Stimulated activated naive CD8-positive, alpha-beta T cell treated with anti-CD3 and anti-CD28 coated beads, Interleukin-15, amount 100 ng/mL, for 72 hours (primary cell): Measurements from ENCODE around the gene GMCL2.

Source experiments
- ATAC-seq: fragments of 150-1000 bp; cut with Tn5 transposase; 2 replicates; pipeline ENCODE4 v1.10.0; 2021; ENCODE audit warnings: mild to moderate bottlenecking, moderate library complexity
- DNase-seq, 2 donors: peaks; one replicate each; pipeline ENCODE4 v3.0.0; 2021 to 2022
- H3K27ac Mint-ChIP-seq, 2 donors: one replicate each; pipeline ENCODE4 v1.8.0; 2022; ENCODE audit warnings: mild to moderate bottlenecking in 2 of 2, mixed read lengths in 2 of 2, moderate library complexity in 2 of 2
- H3K27me3 Mint-ChIP-seq: one replicate; pipeline ENCODE4 v1.8.0; 2022; ENCODE audit warnings: mixed read lengths
- H3K4me1 Mint-ChIP-seq: one replicate; pipeline ENCODE4 v1.8.0; 2022; ENCODE audit warnings: mild to moderate bottlenecking, mixed read lengths
- H3K4me3 Mint-ChIP-seq, 2 donors: one replicate each; pipeline ENCODE4 v1.8.0; 2022; ENCODE audit warnings: mild to moderate bottlenecking in 2 of 2, mixed read lengths in 2 of 2, moderate library complexity in 1 of 2
- H3K9me3 Mint-ChIP-seq, 2 donors: one replicate each; pipeline ENCODE4 v1.8.0; 2022; ENCODE audit warnings: mixed read lengths in 2 of 2

The GMCL2 gene

GRCh38 chr5:178152491-178153444 is 34.4 kb downstream of the GMCL2 start:
- Mint-ChIP-seq H3K4me1 (peaks cover 69% of the 10 kb centered on the region), H3K27me3 (no peaks in the 10 kb centered on the region), H3K4me3 (peak overlapping the region; percentile 98 to 99), H3K9me3 (no peaks in the 10 kb centered on the region), H3K27ac (peak overlapping the region; percentile 85 to 97)
- ATAC-seq = no peak
- no peak for DNase-seq

- H3K4me3 Mint-ChIP-seq = peak overlapping the region; percentile 29 to 99
- no peak for ATAC-seq
- peak overlapping the region; percentile 85 to 93 for H3K27ac Mint-ChIP-seq
- H3K4me1 Mint-ChIP-seq = peaks cover 83% of the 10 kb centered on the region
- H3K9me3 Mint-ChIP-seq = no peaks in the 10 kb centered on the region
- H3K27me3 Mint-ChIP-seq = no peaks in the 10 kb centered on the region
- no peak for DNase-seq
Observed at GRCh38 chr5:178150977-178151734, 36.0 kb downstream of the GMCL2 start.

GRCh38 chr5:178149199-178149932 is 37.8 kb downstream of the GMCL2 start:
- ATAC-seq = peak; percentile 31
- Mint-ChIP-seq H3K4me1 (peaks cover 83% of the 10 kb centered on the region), H3K27me3 (no peaks in the 10 kb centered on the region), H3K4me3 (peak overlapping the region; percentile 69 to 70), H3K9me3 (no peaks in the 10 kb centered on the region), H3K27ac (peak overlapping the region; percentile 60 to 97)
- peak; percentile 22 to 47 for DNase-seq

GRCh38 chr5:178147406-178147805 is 39.8 kb downstream of the GMCL2 start:
- DNase-seq (no peak), ATAC-seq (no peak)
- H3K4me1 Mint-ChIP-seq = peaks cover 67% of the 10 kb centered on the region
- H3K27me3 Mint-ChIP-seq = no peaks in the 10 kb centered on the region
- no peaks in the 10 kb centered on the region for H3K9me3 Mint-ChIP-seq
- H3K27ac Mint-ChIP-seq = no peak overlapping the region
- no peak overlapping the region for H3K4me3 Mint-ChIP-seq

DNA sequence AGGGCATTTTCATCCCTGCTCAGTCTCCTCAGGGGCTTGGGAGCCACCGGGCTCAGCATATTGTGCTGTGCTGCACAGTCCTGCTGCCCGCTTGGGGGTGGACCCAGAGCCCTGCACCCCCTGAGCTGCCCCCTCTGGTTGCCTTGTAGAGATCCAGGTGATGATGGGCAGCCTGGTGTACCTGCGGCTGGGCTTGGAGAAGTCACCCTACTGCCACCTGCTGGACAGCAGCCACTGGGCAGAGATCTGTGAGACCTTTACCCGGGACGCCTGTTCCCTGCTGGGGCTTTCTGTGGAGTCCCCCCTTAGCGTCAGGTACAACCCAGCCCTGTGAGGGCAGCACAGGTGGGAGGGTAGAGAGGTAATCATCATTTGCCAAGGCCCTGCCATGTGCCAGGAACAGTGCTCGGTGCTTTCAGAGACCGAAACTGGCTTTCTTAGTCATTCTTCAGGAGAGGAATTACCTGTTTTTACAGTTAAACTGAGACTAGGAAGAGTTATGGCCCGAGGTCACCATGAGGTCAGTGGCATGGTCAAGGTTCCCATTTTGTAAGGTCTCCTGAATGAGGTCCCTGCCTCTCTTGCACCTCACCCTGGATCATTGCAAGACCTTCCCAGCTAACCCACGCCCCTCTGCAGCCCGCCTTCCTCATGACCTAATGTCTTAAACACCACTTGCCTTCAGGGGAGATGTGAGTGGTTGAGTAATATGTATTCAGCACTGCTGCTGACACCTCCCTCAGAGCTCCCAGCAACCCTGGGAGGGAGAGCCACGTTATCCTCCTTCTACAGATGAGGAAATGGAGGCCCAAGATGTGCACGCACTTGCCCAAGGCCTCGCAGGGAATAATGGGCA is 41.0 kb downstream of the GMCL2 start:
- Mint-ChIP-seq H3K9me3 (no peaks in the 10 kb centered on the region), H3K4me3 (no peak overlapping the region), H3K27me3 (no peaks in the 10 kb centered on the region), H3K27ac (peak overlapping the region in 1 of 2 donors; percentile 19), H3K4me1 (peaks cover 55% of the 10 kb centered on the region)
- DNase-seq (peak; percentile 68 to 74), ATAC-seq (peak; percentile 75)

GRCh38 chr5:178143901-178144300 is 43.3 kb downstream of the GMCL2 start:
- Mint-ChIP-seq H3K27me3 (no peaks in the 10 kb centered on the region), H3K9me3 (no peaks in the 10 kb centered on the region), H3K4me3 (no peak overlapping the region), H3K27ac (peak overlapping the region in 1 of 2 donors; percentile 72), H3K4me1 (peaks cover 32% of the 10 kb centered on the region)
- no peak for DNase-seq
- ATAC-seq = no peak

DNA sequence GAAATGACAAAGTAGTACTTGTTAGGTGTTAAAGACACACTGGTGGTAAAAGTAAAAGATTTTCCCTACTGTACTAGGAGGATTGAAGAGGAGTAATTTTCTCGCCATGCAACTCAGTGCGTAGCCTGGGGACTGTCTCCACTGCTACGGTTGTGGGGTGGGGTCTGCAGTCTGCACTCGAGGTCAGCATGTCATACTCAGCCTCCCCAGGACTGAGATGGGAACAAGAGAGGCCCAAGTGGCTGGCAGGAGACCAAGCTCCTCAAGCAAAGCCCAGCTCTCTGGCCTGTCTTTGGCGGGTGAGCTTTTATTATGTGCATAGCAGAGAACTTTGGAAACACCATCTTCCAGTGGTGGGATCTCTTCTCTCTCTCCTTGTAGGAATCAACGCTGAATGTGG is 43.9 kb downstream of the GMCL2 start:
- DNase-seq (no peak), ATAC-seq (no peak)
- H3K4me3 Mint-ChIP-seq = no peak overlapping the region
- no peaks in the 10 kb centered on the region for H3K27me3 Mint-ChIP-seq
- H3K4me1 Mint-ChIP-seq = peaks cover 25% of the 10 kb centered on the region
- no peak overlapping the region for H3K27ac Mint-ChIP-seq
- no peaks in the 10 kb centered on the region for H3K9me3 Mint-ChIP-seq

DNA sequence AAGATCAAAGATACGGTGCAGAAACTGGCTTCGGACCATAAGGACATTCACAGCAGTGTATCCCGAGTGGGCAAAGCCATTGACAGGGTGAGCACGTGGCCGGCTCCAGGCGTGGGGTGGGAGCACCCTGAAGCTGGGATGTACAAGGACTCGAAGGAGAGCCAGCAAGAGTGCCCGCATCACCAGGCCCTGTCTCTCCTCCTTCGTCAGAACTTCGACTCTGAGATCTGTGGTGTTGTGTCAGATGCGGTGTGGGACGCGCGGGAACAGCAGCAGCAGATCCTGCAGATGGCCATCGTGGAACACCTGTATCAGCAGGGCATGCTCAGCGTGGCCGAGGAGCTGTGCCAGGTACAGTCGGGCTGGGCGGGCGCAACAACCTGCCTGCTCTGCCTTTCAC is 44.5 kb downstream of the GMCL2 start:
- Mint-ChIP-seq H3K9me3 (no peaks in the 10 kb centered on the region), H3K27ac (no peak overlapping the region), H3K4me1 (peaks cover 19% of the 10 kb centered on the region), H3K4me3 (no peak overlapping the region), H3K27me3 (no peaks in the 10 kb centered on the region)
- ATAC-seq (no peak), DNase-seq (no peak)

- peak overlapping the region in 1 of 2 donors; percentile 3 for H3K27ac Mint-ChIP-seq
- no peaks in the 10 kb centered on the region for H3K9me3 Mint-ChIP-seq
- no peaks in the 10 kb centered on the region for H3K27me3 Mint-ChIP-seq
- ATAC-seq (no peak), DNase-seq (no peak)
- H3K4me3 Mint-ChIP-seq = no peak overlapping the region
- H3K4me1 Mint-ChIP-seq = peaks cover 10% of the 10 kb centered on the region
Observed at GRCh38 chr5:178141550-178141949, 45.6 kb downstream of the GMCL2 start.

DNA sequence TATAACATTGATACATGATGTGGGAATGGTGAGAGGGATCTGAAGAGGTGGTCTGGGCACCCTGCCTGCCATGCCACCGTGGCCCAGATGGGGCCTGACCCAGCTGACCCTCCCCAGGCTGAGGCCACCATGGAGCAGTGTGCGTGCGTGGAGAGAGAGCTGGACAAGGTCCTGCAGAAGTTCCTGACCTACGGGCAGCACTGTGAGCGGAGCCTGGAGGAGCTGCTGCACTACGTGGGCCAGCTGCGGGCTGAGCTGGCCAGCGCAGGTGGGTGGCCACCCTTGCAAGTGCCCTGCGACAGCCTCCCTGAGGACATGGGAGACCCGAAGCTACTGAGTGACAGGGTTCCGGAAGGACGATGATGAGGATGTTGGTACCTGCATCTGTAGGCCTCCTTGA is 49.2 kb downstream of the GMCL2 start:
- Mint-ChIP-seq H3K4me1 (peaks cover 11% of the 10 kb centered on the region), H3K27me3 (no peaks in the 10 kb centered on the region), H3K9me3 (no peaks in the 10 kb centered on the region), H3K27ac (peak overlapping the region in 1 of 2 donors; percentile 20), H3K4me3 (no peak overlapping the region)
- DNase-seq = no peak
- no peak for ATAC-seq

DNA sequence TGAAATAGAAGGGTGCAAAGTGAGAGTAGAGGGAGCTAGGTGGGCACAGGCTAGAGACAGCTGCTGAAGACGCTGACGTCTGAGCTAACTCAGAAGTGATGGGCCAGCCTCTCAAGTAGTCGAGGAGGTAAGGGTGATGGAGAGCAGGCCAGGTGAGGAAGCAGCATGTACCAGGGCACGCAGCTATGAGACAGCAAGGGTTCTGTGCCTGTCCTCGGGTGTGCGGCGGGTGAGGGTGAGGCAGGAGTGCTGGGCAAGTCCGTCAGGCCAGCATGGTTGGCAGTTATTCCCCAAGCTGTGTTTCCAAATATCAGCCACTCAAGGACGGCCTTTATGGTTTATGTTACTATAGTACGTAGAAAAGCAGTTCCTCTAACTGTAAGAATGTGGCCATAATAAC is 50.2 kb downstream of the GMCL2 start:
- DNase-seq (no peak), ATAC-seq (no peak)
- no peaks in the 10 kb centered on the region for H3K27me3 Mint-ChIP-seq
- peaks cover 16% of the 10 kb centered on the region for H3K4me1 Mint-ChIP-seq
- no peaks in the 10 kb centered on the region for H3K9me3 Mint-ChIP-seq
- H3K27ac Mint-ChIP-seq = no peak overlapping the region
- H3K4me3 Mint-ChIP-seq = no peak overlapping the region
